ENCODE measurements around the gene SLC38A2.

GRCh38 chr12:46391630-46392029 is 19.1 kb upstream of the SLC38A2 start:
- no peak for TF ChIP-seq L3MBTL2 (conservative IDR thresholded peaks at IDR 0.05)
- TF ChIP-seq SP1 (IDR thresholded peaks at IDR 0.05), result no peak
- no peak for TF ChIP-seq LEF1 (IDR thresholded peaks at IDR 0.05; ENCODE audit: borderline replicate concordance)
